GM23338 (cell line): ENCODE data around the gene FGF2. TPM values are rescaled to one million over a fixed set of nuclear protein-coding genes. Genes with fewer than 3 reads are reported as not detected.

ENCODE experiments used
- ATAC-seq: fragments of 200-7000 bp; cut with Tn5 transposase; 3 replicates; pipeline ENCODE4 v1.9.1; 2020
- DNase-seq: peaks from one replicate; pipeline ENCODE4 v3.0.0-alpha.2; 2015; ENCODE audit warnings: low spot score
- H2AFZ ChIP-seq: fragments of 200-600 bp; sonication (generic); 2 replicates; pipeline ENCODE4 v1.8.0; 2016; ENCODE audit warnings: antibody characterized with exemption, mild to moderate bottlenecking, moderate library complexity
- H3F3A ChIP-seq: fragments of 200-600 bp; sonication (generic); replicated peaks from 2 replicates; pipeline ENCODE4 v1.8.0; 2017; ENCODE audit warnings: antibody characterized with exemption, mixed run types, low read depth
- H3K27ac ChIP-seq: fragments of 200-600 bp; sonication (generic); 2 replicates; pipeline ENCODE4 v1.6.1; 2016; ENCODE audit warnings: low read depth
- H3K27me3 ChIP-seq: fragments of 200-600 bp; sonication (generic); 2 replicates; pipeline ENCODE4 v1.8.0; 2016; ENCODE audit warnings: mild to moderate bottlenecking, mixed run types, moderate library complexity; ENCODE audit not compliant: insufficient read depth
- H3K36me3 ChIP-seq: fragments of 200-600 bp; sonication (generic); 2 replicates; pipeline ENCODE4 v1.8.0; 2016; ENCODE audit warnings: mild to moderate bottlenecking; ENCODE audit not compliant: insufficient read depth
- H3K4me1 ChIP-seq: fragments of 200-600 bp; sonication (generic); 2 replicates; pipeline ENCODE4 v1.8.0; 2016; ENCODE audit warnings: mild to moderate bottlenecking, moderate library complexity; ENCODE audit not compliant: insufficient read depth
- H3K4me2 ChIP-seq: fragments of 200-600 bp; sonication (generic); 2 replicates; pipeline ENCODE4 v1.7.1; 2017; ENCODE audit warnings: mixed run types
- H3K4me3 ChIP-seq: fragments of 200-600 bp; sonication (generic); 2 replicates; pipeline ENCODE4 v1.6.1; 2016; ENCODE audit warnings: mixed run types
- H3K79me2 ChIP-seq: fragments of 200-600 bp; sonication (generic); replicated peaks from 2 replicates; pipeline ENCODE4 v1.8.0; 2017; ENCODE audit warnings: mild to moderate bottlenecking; ENCODE audit not compliant: insufficient read depth
- H3K9me2 ChIP-seq: fragments of 200-600 bp; sonication (generic); 2 replicates; pipeline ENCODE4 v1.8.0; 2017; ENCODE audit not compliant: insufficient read depth
- H4K20me1 ChIP-seq: fragments of 200-600 bp; sonication (generic); replicated peaks from 2 replicates; pipeline ENCODE4 v1.8.0; 2017; ENCODE audit warnings: mild to moderate bottlenecking; ENCODE audit not compliant: insufficient read depth
- H3K27ac Mint-ChIP-seq: 2 replicates; pipeline ENCODE4 v1.8.0; 2020; ENCODE audit warnings: inconsistent platforms, mild to moderate bottlenecking, moderate library complexity, mixed read lengths
- H3K27me3 Mint-ChIP-seq: 3 replicates; pipeline ENCODE4 v1.8.0; 2022; ENCODE audit warnings: low read depth, mild to moderate bottlenecking, moderate library complexity, mixed read lengths, inconsistent platforms; ENCODE audit not compliant: insufficient read depth, poor library complexity
- H3K36me3 Mint-ChIP-seq: 3 replicates; pipeline ENCODE4 v1.8.0; 2021; ENCODE audit warnings: low read depth, mild to moderate bottlenecking, inconsistent platforms, moderate library complexity, mixed read lengths
- H3K4me1 Mint-ChIP-seq: 3 replicates; pipeline ENCODE4 v1.8.0; 2020; ENCODE audit warnings: mild to moderate bottlenecking, inconsistent platforms, mixed read lengths
- H3K4me3 Mint-ChIP-seq: 3 replicates; pipeline ENCODE4 v1.8.0; 2021; ENCODE audit warnings: moderate library complexity, mild to moderate bottlenecking, inconsistent platforms, mixed read lengths
- H3K9me3 Mint-ChIP-seq: 3 replicates; pipeline ENCODE4 v1.8.0; 2020; ENCODE audit warnings: moderate library complexity, mild to moderate bottlenecking, inconsistent platforms, mixed read lengths
- CREB1 ChIP-seq: fragments of 250-450 bp; sonication (Bioruptor Pico); IDR thresholded peaks from 2 replicates; pipeline ENCODE4 v1.5.0; 2020; ENCODE audit warnings: low read depth, mild to moderate bottlenecking, moderate library complexity
- ETS1 ChIP-seq: IDR thresholded peaks from 2 replicates; pipeline ENCODE4 v1.6.1; 2016; ENCODE audit warnings: antibody characterized with exemption
- JUNB ChIP-seq: IDR thresholded peaks from one replicate; pipeline ENCODE4 v1.6.1; 2016; ENCODE audit warnings: antibody characterized with exemption; ENCODE audit not compliant: unreplicated experiment
- NANOG ChIP-seq: IDR thresholded peaks from 2 replicates; pipeline ENCODE4 v1.6.1; 2016; ENCODE audit warnings: antibody characterized with exemption, borderline replicate concordance
- POLR2AphosphoS5 ChIP-seq: IDR thresholded peaks from 2 replicates; pipeline ENCODE4 v1.6.1; 2016; ENCODE audit warnings: antibody characterized with exemption, low read depth
- REST ChIP-seq: IDR thresholded peaks from one replicate; pipeline ENCODE4 v1.6.1; 2018; ENCODE audit warnings: antibody characterized with exemption; ENCODE audit not compliant: unreplicated experiment
- STAT1 ChIP-seq: IDR thresholded peaks from one replicate; pipeline ENCODE4 v1.6.1; 2016; ENCODE audit warnings: antibody characterized with exemption; ENCODE audit not compliant: unreplicated experiment
- ZNF114 ChIP-seq: fragments of 250-450 bp; sonication (Bioruptor Pico); IDR thresholded peaks from 2 replicates; pipeline ENCODE4 v1.5.0; 2020; ENCODE audit warnings: mild to moderate bottlenecking, moderate library complexity
- ZNF331 ChIP-seq: fragments of 250-450 bp; sonication (Bioruptor Pico); IDR thresholded peaks from 2 replicates; pipeline ENCODE4 v1.5.0; 2020; ENCODE audit warnings: low read depth, mild to moderate bottlenecking, moderate library complexity
- ZNF462 ChIP-seq: fragments of 250-450 bp; sonication (Bioruptor Pico); IDR thresholded peaks from 2 replicates; pipeline ENCODE4 v1.5.0; 2020; ENCODE audit warnings: mild to moderate bottlenecking, moderate library complexity
- polyA plus RNA-seq: library from polyadenylated mRNA; unstranded; fragments of >200 nt; fragmentation: Nextera tagmentation; extraction: Ambion mirVana; gene quantifications from 2 replicates; pipeline ENCODE4 v1.2.1, GENCODE V29; 2016
- total RNA-seq: library from RNA; depleted of rRNA; stranded (reverse); fragments of >200 nt; shearing (Covaris generic); gene quantifications from 2 replicates; pipeline ENCODE4 v1.2.3, GENCODE V29; 2014

Gene FGF2
- total and polyA plus RNA-seq, 2 experiments from 2014 or later: 28.3 to 84.4 TPM

GRCh38 chr4:122831515-122832196, 5.0 kb downstream of the FGF2 start (continued):
- TF ChIP-seq REST: no peak
- no peak for TF ChIP-seq JUNB
- no peak for TF ChIP-seq ZNF114 (CRISPR knock-in tag)

- Histone ChIP-seq H4K20me1 (peaks cover 50% of the 10 kb centered on the region), H3K4me2 (peak overlapping the region; percentile 72), H3K36me3 (no peaks in the 10 kb centered on the region; the same call in 1 of the 2 replicates), H3K27me3 (no peaks in the 10 kb centered on the region), H3K9me2 (no peaks in the 10 kb centered on the region), H3K27ac (peak overlapping the region; percentile 28; the same call in 1 of the 2 replicates), H3K4me1 (peaks cover 82% of the 10 kb centered on the region), H2AFZ (no peak overlapping the region), H3K4me3 (peak overlapping the region; percentile 68), H3K79me2 (peaks cover 96% of the 10 kb centered on the region), H3F3A (peaks cover 2% of the 10 kb centered on the region)
- Mint-ChIP-seq H3K4me3 (peak overlapping the region; percentile 37), H3K27me3 (peaks cover 9% of the 10 kb centered on the region), H3K36me3 (peaks cover 52% of the 10 kb centered on the region), H3K9me3 (no peaks in the 10 kb centered on the region), H3K4me1 (peaks cover 48% of the 10 kb centered on the region), H3K27ac (no peak overlapping the region)
- DNase-seq: no peak
- ATAC-seq: no peak
- no peak for TF ChIP-seq REST
- TF ChIP-seq ZNF331 (CRISPR knock-in tag): no peak
- TF ChIP-seq ETS1: no peak
- TF ChIP-seq NANOG: no peak
- no peak for TF ChIP-seq ZNF114 (CRISPR knock-in tag)
- no peak for TF ChIP-seq STAT1
- TF ChIP-seq ZNF462 (CRISPR knock-in tag): no peak
- TF ChIP-seq POLR2AphosphoS5: no peak
- no peak for TF ChIP-seq CREB1 (CRISPR knock-in tag)
Measured at GRCh38 chr4:122832732-122833131, 6.1 kb downstream of the FGF2 start.
